Spleen (tissue), 11 donors: ENCODE data around the gene OCIAD1. TPM values are rescaled to one million over a fixed set of nuclear protein-coding genes. Genes with fewer than 3 reads are reported as not detected.

Experiments used
- DNase-seq: peaks from one replicate; pipeline ENCODE4 v3.0.0-alpha.2; 2020
- H3K27ac ChIP-seq, 8 donors: fragments of 200-600 bp; sonication (generic) in 7 of 8; 1 replicate in 4 of 8; 2 replicates in 4 of 8; pipeline versions ENCODE4 v1.5.0 to v1.8.0; 2016 to 2021; ENCODE audit warnings: inconsistent platforms in 4 of 8, mild to moderate bottlenecking in 4 of 8, moderate library complexity in 1 of 8
- H3K27me3 ChIP-seq, 7 donors: fragments of 200-600 bp; sonication (generic) in 6 of 7; replicated peaks in 1 of 7; 1 replicate in 4 of 7; 2 replicates in 3 of 7; pipeline versions ENCODE4 v1.5.0 to v1.8.0; 2016 to 2021; ENCODE audit warnings: inconsistent platforms in 3 of 7, mild to moderate bottlenecking in 1 of 7
- H3K36me3 ChIP-seq, 6 donors: fragments of 200-600 bp; sonication (generic) in 5 of 6; 1 replicate in 4 of 6; 2 replicates in 2 of 6; pipeline versions ENCODE4 v1.5.0 to v1.8.0; 2016 to 2021; ENCODE audit warnings: inconsistent platforms in 2 of 6
- H3K4me1 ChIP-seq, 6 donors: fragments of 200-600 bp; sonication (generic) in 5 of 6; 1 replicate in 3 of 6; 2 replicates in 3 of 6; pipeline versions ENCODE4 v1.5.0 to v1.8.0; 2016 to 2021; ENCODE audit warnings: inconsistent platforms in 3 of 6
- H3K4me3 ChIP-seq, 8 donors: fragments of 200-600 bp; sonication (generic) in 7 of 8; 1 replicate in 4 of 8; 2 replicates in 4 of 8; pipeline versions ENCODE4 v1.5.0 to v1.8.0; 2016 to 2021; ENCODE audit warnings: inconsistent platforms in 4 of 8, mild to moderate bottlenecking in 4 of 8, moderate library complexity in 2 of 8
- H3K9me3 ChIP-seq, 8 donors: fragments of 200-600 bp; sonication (generic) in 7 of 8; 1 replicate in 4 of 8; 2 replicates in 4 of 8; pipeline versions ENCODE4 v1.5.0 to v1.8.0; 2016 to 2021; ENCODE audit warnings: inconsistent platforms in 4 of 8
- POLR2A ChIP-seq, 3 donors: fragments of 450-650 bp; IDR thresholded peaks; one replicate each; pipeline ENCODE4 v1.5.1; 2017; ENCODE audit warnings: antibody characterized with exemption in 3 of 3, mild to moderate bottlenecking in 1 of 3
- POLR2AphosphoS5 ChIP-seq, 3 donors: sonication (generic); formaldehyde crosslinking; IDR thresholded peaks; one replicate each; pipeline ENCODE4 v1.5.1; 2017; ENCODE audit warnings: antibody characterized with exemption in 3 of 3
- WGBS, 5 donors: extraction: QIAGEN DNeasy Blood & Tissue Kit in 3 of 5; methylation state at CpG; one replicate each; pipeline versions ENCODE4 v1.1.5 to v1.1.7; 2013 to 2018; 5-methylcytosine and 5-hydroxymethylcytosine counted together
- intact Hi-C: fragments of 100-400 bp; cut with DNase I; formaldehyde crosslinking; loops from one replicate; pipeline ENCODE4 v1.15.0; 2023; ENCODE audit warnings: low total_unique reads
- polyA plus RNA-seq, 3 donors: library from polyadenylated mRNA; stranded (reverse); fragments of 200-250 nt; gene quantifications; one replicate each; pipeline ENCODE4 v1.2.1, GENCODE V29; 2013
- total RNA-seq, 7 donors: library from RNA; depleted of rRNA in 3 of 7; stranded (reverse); fragments of >200 nt in 3 of 7; fragmentation: NEBNext Ultra II Directional in 4 of 7; extraction: Animal tissue kit (Norgen Biotek cat#: 25700) in 4 of 7; gene quantifications; one replicate each; pipeline versions ENCODE4 v1.1.0 to v1.2.1, GENCODE V29; 2016 to 2021
- TF ChIP-seq, protein P1 (sequence below), 11 experiments: fragments of 200-600 bp in 7 of 11; fragments of 450-650 bp in 4 of 11; sonication (generic) in 4 of 11; IDR thresholded peaks in 8 of 11; conservative IDR thresholded peaks in 3 of 11; 1 replicate in 7 of 11; 2 replicates in 4 of 11; pipeline versions ENCODE4 v1.4.0 to v1.8.0; 2016 to 2021; ENCODE audit warnings: antibody characterized with exemption in 11 of 11, inconsistent platforms in 4 of 11, mild to moderate bottlenecking in 1 of 11
- donor health status: healthy with polysubstance abuse.
- donor health status: DM: no; HTN: no; CAD: no; lungs with moderate emphysema.
- donor health status: DM: no; HTN: no; CAD: no.
- donor health status: Bipolar disorder and iron deficiency.
- donor health status: healthy.
- donor health status: DM: no; HTN: no; CAD: no.
- donor health status: DM: yes; HTN: yes; CAD: no.

Gene OCIAD1
- total and polyA plus RNA-seq, 10 donors, result 86.7 to 114 (median 98.6) TPM

GRCh38 chr4:48851651-48852050 is 20.8 kb downstream of the OCIAD1 start:
- intact Hi-C loops, result no loop called here

GRCh38 chr4:48853604-48854394 is 22.9 kb downstream of the OCIAD1 start:
- Histone ChIP-seq H3K36me3 (peaks cover 0 to 98% (median 48%) of the 10 kb centered on the region in 6 donors), H3K4me3 (no peak overlapping the region), H3K27ac (no peak overlapping the region), H3K27me3 (no peaks in the 10 kb centered on the region), H3K9me3 (peaks cover 0 to 2% (median 0%) of the 10 kb centered on the region in 8 donors), H3K4me1 (no peaks in the 10 kb centered on the region)
- intact Hi-C loops, result no loop called here
- TF ChIP-seq POLR2A (IDR thresholded peaks at IDR 0.05) (no peak), POLR2AphosphoS5 (IDR thresholded peaks at IDR 0.05) (no peak)
- TF ChIP-seq, protein P1, sequence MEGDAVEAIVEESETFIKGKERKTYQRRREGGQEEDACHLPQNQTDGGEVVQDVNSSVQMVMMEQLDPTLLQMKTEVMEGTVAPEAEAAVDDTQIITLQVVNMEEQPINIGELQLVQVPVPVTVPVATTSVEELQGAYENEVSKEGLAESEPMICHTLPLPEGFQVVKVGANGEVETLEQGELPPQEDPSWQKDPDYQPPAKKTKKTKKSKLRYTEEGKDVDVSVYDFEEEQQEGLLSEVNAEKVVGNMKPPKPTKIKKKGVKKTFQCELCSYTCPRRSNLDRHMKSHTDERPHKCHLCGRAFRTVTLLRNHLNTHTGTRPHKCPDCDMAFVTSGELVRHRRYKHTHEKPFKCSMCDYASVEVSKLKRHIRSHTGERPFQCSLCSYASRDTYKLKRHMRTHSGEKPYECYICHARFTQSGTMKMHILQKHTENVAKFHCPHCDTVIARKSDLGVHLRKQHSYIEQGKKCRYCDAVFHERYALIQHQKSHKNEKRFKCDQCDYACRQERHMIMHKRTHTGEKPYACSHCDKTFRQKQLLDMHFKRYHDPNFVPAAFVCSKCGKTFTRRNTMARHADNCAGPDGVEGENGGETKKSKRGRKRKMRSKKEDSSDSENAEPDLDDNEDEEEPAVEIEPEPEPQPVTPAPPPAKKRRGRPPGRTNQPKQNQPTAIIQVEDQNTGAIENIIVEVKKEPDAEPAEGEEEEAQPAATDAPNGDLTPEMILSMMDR (IDR thresholded peaks at IDR 0.05 in 8 of 11, conservative IDR thresholded peaks at IDR 0.05 in 3 of 11), result no peak
- 84 to 89% (median 87%) methylated on average over 4 of the region's 4 CpGs for WGBS, 5 donors
- DNase-seq, result no peak

More at GRCh38 chr4:48851651-48852050, 20.8 kb downstream of the OCIAD1 start:
- Histone ChIP-seq H3K4me1 (no peaks in the 10 kb centered on the region), H3K27me3 (no peaks in the 10 kb centered on the region), H3K9me3 (peaks cover 0 to 5% (median 0%) of the 10 kb centered on the region in 8 donors), H3K27ac (no peak overlapping the region), H3K4me3 (no peak overlapping the region), H3K36me3 (peaks cover 0 to 98% (median 44%) of the 10 kb centered on the region in 6 donors)
- TF ChIP-seq POLR2A (IDR thresholded peaks at IDR 0.05), result no peak
- TF ChIP-seq, protein P1 (IDR thresholded peaks at IDR 0.05 in 8 of 11, conservative IDR thresholded peaks at IDR 0.05 in 3 of 11), result no peak
- no peak for TF ChIP-seq POLR2AphosphoS5 (IDR thresholded peaks at IDR 0.05)
- 69 to 87% (median 79%) methylated on average over 1 of the region's 1 CpG for WGBS, 5 donors
- DNase-seq, result no peak

DNA sequence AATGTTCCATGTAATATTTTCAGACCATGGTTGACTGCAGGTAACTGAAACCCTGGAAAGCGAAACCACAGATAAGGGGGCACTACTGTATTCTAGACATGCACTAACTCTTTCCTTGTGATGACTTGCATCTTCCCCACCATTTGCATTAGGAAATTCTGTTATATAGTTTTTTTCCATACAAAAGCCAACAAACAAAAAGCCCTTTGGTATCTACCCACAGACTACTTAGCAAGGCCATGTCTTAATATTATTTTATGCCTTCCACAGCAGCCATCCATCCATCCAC is 23.5 kb downstream of the OCIAD1 start:
- 95 to 100% (median 97%) methylated on average over 1 of the region's 1 CpG for WGBS, 5 donors
- Histone ChIP-seq H3K4me1 (no peaks in the 10 kb centered on the region), H3K36me3 (peaks cover 0 to 98% (median 47%) of the 10 kb centered on the region in 6 donors), H3K4me3 (no peak overlapping the region), H3K27me3 (no peaks in the 10 kb centered on the region), H3K9me3 (no peaks in the 10 kb centered on the region), H3K27ac (no peak overlapping the region)
- DNase-seq, result no peak
- intact Hi-C loops, result no loop called here
- TF ChIP-seq, protein P1 (IDR thresholded peaks at IDR 0.05 in 8 of 11, conservative IDR thresholded peaks at IDR 0.05 in 3 of 11), result no peak
- TF ChIP-seq POLR2AphosphoS5 (IDR thresholded peaks at IDR 0.05), result no peak
- no peak for TF ChIP-seq POLR2A (IDR thresholded peaks at IDR 0.05)

- H3K27me3 ChIP-seq, result no peaks in the 10 kb centered on the region
- TF ChIP-seq POLR2AphosphoS5 (IDR thresholded peaks at IDR 0.05) (no peak), POLR2A (IDR thresholded peaks at IDR 0.05) (no peak)
- TF ChIP-seq, protein P1 (IDR thresholded peaks at IDR 0.05 in 8 of 11, conservative IDR thresholded peaks at IDR 0.05 in 3 of 11), result no peak
- H3K4me3 ChIP-seq, result no peak overlapping the region
- no peaks in the 10 kb centered on the region for H3K9me3 ChIP-seq
- no peak for DNase-seq
- H3K36me3 ChIP-seq, result peaks cover 0 to 98% (median 46%) of the 10 kb centered on the region in 6 donors
- intact Hi-C loops, result no loop called here
- no peaks in the 10 kb centered on the region for H3K4me1 ChIP-seq
- no peak overlapping the region for H3K27ac ChIP-seq
- WGBS, 5 donors, result 57 to 76% (median 67%) methylated on average over 2 of the region's 2 CpGs
Measured at GRCh38 chr4:48854982-48855381, 24.1 kb downstream of the OCIAD1 start.
